SIG-M5 (cell line): ENCODE results near the gene DYNLT1.
"Not testable (repeated sequence)": the region's sequence is repeated elsewhere in the genome, so short reads cannot be mapped to it uniquely, and the experiment has no call there.

ENCODE experiments used
- DNase-seq: peaks from one replicate; lab custom pipeline; 2025; lab: John Stamatoyannopoulos, UW

DYNLT1 gene

GRCh38 chr6:158644231-158645063 lies at the start of gene DYNLT1:
Gene DYNLT1 (minus strand): TSS chr6:158644743. CDS start chr6:158644708, 35 bp downstream.
- no peak for DNase-seq

- DNase-seq = no peak
Measured at GRCh38 chr6:158688860-158689259, 44.3 kb upstream of the DYNLT1 start.

- DNase-seq = no peak
Measured at GRCh38 chr6:158687506-158687905, 43.0 kb upstream of the DYNLT1 start.

DNA sequence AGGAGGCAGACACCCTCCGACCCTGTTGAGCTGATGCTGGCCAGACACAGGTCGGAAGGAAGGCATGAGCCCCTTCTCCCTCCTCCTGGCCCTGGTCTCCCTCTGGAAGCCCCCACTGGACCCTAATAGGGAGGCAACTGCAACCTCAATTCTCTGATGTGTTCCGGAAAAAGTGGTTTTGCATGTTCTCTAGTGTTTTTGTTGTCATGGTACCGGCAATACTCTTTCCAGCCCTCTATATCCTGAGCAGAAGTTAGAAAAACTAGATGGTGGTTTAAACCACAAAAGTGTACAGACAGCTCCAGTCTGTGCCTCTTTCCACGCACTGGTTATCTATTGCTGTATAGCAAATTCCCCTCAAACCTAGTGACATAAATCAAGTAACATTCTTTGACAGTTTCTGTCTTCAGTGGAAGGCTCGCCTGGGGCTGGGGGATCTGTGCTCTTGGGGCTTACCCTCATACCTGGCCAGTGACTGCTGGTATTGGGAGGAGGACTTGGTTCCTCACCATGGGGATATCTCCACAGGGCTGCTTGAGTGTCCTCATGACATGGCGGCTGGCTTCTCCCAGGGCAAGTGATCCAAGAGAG lies 42.3 kb upstream of the DYNLT1 start:
- no peak for DNase-seq

DNA sequence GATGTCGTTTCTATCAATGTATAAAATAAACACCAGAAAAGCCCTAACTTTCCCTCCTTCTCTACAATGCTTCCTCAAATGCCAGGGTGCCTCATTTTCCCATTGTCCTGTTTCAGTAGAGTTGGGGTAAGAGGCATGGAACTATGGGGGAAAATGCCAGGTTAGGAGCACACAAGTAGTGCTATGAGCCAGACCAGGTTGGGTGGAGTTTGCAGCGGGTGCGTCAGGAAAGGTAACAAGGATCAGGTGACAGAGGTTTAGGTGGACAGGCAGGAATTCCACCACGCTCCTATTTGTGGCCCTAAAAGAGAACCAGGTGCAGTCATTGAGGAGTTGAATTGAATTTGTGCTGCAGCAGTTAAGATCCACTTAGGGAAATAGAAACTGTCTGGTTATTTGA lies 41.8 kb upstream of the DYNLT1 start:
- no peak for DNase-seq

- DNase-seq = no peak
Measured at GRCh38 chr6:158684745-158685324, 40.3 kb upstream of the DYNLT1 start.

DNA sequence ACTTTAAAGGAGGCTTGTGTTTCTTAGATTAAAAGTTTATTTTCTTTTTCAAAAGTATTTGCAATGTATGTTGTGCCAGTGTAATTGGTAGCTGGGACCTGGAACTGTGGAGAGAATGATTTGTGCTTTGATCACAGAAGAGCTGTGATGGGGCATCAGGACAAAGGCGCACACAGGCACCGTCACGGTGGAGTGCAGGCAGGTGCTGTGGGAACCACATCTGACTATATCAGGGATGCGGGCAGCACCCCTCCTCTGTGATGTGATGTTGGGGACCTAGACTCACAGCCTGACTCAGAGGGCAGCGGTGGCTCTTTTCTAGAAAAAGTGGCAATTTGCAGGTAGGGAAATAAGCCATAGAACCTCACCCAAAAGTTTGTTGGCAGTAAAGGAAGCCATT lies 39.8 kb upstream of the DYNLT1 start:
- no peak for DNase-seq

- DNase-seq = no peak
Measured at GRCh38 chr6:158680481-158680880, 35.9 kb upstream of the DYNLT1 start.

GRCh38 chr6:158680015-158680414 lies 35.5 kb upstream of the DYNLT1 start:
- DNase-seq = no peak

GRCh38 chr6:158677906-158678578 lies 33.5 kb upstream of the DYNLT1 start:
- DNase-seq = no peak

DNA sequence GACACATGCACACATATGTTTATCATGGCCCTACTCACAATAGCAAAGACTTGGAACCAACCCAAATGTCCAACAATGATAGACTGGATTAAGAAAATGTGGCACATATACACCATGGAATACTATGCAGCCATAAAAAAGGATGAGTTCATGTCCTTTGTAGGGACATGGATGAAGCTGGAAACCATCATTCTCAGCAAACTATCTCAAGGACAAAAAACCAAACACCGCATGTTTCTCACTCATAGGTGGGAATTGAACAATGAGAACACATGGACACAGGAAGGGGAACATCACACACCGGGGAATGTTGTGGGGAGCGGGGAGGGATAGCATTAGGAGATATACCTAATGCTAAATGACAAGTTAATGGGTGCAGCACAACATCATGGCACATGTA lies 32.6 kb upstream of the DYNLT1 start:
- not testable (repeated sequence) for DNase-seq

- DNase-seq = no peak
Measured at GRCh38 chr6:158674342-158675131, 30.0 kb upstream of the DYNLT1 start.

DNA sequence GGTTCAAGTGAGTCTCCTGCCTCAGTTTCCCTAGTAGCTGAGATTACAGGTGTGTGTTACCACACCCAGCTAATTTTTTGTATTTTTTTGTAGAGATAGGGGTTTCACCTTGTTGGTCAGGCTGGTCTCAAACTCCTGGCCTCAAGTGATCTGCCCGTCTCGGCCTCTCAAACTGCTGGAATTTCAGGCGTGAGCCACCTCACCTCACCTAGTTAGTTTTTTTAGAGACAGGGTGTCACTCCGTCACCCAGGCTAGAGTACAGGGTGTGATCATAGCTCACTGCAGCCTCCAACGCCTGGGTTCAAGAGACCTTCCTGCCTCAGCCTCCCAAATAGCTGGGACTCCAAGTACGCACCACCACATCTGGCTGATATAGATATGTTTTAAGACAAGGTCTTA lies 28.2 kb upstream of the DYNLT1 start:
- no peak for DNase-seq

- not testable (repeated sequence) for DNase-seq
Measured at GRCh38 chr6:158672119-158672518, 27.6 kb upstream of the DYNLT1 start.

DNA sequence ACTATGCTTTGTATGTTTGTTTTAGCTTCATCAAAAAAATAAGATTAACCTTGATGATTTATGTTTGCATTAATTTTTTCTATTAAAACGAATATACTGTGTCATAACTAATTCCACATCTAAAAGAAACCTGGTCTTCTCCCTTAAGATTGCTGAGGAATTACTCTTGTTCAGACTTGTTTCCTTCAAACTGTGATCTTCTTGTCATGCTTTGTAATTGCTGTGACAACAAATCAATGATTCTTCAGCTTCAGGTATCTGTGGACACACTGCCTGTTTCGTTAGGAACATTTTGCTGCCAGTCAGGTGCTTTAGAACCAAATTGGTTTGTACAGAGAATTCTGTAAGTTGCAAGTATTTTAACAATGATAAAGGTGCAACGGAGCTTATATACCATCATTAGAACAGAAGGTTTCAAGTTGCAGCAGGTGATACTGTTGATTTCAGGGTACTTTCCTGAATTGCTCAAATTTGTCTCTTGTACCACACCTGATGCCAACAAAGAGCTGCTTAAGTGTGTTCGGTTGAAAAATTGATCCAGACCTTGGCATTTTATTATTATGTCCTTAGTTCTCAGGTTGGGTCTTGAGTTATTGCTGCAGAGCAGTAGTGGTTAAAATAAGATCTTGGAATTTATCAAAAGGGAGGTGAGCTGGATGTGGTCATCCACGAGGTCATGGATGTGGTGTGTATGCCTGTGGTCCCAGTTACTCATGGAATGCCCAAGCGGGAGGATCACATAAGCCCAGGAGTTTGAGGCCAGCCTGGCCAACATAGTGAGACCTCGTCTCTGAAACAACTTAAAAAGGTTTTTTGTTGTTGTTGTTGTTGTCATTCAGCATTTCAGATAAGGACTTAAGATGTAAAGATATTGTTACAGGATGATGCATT lies 24.8 kb upstream of the DYNLT1 start:
- no peak for DNase-seq

DNA sequence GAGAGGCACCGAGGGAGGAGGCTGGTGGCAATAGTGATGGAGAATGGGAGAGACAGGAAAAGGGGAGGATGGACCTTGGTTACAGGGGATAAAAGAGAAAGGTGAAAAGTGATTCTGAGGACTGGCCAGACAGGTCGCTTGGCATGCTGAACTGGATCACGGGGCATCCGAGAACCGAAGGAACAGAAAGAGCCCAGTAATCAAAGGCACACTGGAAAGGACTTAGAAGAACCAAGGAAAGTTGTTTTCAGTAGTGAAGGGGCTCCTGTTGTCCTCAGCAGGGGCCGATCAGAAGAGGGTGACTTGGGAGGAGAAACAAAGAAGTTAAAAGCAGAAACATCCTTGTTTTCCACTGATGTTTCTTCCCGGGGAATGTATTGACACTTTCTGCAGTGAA lies 24.2 kb upstream of the DYNLT1 start:
- no peak for DNase-seq

GRCh38 chr6:158667360-158667981 lies 22.9 kb upstream of the DYNLT1 start:
- DNase-seq = no peak

DNA sequence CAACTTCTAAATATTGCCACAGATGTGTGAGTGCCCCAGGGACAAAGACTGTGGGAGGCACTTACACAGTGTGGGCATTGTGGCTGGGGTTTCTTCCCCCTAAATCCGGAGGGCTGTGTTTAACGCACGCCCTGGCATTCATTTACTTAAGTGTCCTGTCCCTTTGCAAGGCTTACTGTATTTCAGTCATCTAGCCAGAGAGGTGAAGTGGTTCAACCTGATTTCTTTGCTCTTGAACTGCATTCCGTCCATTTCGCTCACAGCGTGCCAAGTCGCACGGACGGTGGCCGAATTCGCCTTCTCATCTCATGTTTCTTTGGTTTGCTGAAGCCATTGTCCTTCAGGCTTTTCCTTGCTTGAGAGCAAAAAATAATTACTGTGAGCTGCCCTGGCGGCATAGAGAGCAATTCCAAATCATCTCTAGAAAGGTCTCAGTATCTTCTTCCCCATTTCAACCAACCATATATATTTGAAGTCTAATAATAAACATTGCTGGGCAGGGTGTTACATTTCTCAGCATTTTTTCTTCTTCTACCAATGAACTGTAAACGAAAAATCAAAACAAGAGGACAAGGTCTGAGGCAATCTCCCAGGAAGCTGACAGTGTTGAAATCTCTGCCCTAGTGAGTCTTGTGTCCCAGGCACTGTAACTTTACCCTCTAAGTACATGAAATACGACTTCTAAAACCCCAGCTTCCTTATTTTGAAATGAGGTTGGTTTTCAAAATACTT lies 22.3 kb upstream of the DYNLT1 start:
- peak; percentile 96 for DNase-seq

DNA sequence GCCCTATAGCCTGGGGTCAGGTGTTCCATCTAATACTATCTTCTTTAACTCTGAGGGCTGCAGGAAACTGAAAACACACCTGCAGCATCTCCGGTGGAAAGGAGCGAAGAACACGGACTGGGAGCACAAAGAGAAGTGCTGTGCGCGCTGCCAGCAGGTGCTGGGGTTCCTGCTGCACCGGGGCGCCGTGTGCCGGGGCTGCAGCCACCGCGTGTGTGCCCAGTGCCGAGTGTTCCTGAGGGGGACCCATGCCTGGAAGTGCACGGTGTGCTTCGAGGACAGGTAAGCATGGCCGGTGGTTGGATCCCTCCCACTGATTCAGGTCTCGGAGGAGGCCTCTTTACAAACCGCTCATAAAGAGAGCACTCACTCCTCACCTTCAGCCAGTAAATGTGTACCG lies 20.8 kb upstream of the DYNLT1 start:
- no peak for DNase-seq
